ENCODE data around the gene SNRNP48.

DNA sequence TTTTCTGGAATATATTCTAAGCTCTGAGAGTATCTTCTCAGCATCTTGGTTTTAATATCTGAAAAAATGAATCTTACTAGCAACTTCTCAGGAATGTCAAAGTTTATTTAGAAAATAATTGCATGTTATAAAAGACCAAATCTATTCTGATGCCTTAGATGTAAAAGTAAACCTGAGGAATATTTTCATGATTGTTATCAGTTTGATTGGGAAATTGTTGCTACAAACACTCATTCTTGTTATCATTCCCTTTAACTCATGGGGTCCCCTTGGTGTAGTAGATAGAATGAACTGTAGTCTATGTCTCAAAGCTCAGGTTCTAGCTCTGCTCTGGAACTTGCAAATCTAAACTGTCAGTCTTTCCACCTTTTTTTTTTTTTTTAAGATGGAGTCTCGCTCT is 50.0 kb downstream of the SNRNP48 start:
- no peak for TF ChIP-seq EZH2phosphoT487 (IDR thresholded peaks at IDR 0.05; ENCODE audit: borderline replicate concordance, low read length)
- TF ChIP-seq, protein P1, sequence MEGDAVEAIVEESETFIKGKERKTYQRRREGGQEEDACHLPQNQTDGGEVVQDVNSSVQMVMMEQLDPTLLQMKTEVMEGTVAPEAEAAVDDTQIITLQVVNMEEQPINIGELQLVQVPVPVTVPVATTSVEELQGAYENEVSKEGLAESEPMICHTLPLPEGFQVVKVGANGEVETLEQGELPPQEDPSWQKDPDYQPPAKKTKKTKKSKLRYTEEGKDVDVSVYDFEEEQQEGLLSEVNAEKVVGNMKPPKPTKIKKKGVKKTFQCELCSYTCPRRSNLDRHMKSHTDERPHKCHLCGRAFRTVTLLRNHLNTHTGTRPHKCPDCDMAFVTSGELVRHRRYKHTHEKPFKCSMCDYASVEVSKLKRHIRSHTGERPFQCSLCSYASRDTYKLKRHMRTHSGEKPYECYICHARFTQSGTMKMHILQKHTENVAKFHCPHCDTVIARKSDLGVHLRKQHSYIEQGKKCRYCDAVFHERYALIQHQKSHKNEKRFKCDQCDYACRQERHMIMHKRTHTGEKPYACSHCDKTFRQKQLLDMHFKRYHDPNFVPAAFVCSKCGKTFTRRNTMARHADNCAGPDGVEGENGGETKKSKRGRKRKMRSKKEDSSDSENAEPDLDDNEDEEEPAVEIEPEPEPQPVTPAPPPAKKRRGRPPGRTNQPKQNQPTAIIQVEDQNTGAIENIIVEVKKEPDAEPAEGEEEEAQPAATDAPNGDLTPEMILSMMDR (conservative IDR thresholded peaks at IDR 0.05; ENCODE audit: low read depth, low read length) = no peak

Measured in PC-3 (cell line).